Measurements from ENCODE around the gene PLCB1.

DNA sequence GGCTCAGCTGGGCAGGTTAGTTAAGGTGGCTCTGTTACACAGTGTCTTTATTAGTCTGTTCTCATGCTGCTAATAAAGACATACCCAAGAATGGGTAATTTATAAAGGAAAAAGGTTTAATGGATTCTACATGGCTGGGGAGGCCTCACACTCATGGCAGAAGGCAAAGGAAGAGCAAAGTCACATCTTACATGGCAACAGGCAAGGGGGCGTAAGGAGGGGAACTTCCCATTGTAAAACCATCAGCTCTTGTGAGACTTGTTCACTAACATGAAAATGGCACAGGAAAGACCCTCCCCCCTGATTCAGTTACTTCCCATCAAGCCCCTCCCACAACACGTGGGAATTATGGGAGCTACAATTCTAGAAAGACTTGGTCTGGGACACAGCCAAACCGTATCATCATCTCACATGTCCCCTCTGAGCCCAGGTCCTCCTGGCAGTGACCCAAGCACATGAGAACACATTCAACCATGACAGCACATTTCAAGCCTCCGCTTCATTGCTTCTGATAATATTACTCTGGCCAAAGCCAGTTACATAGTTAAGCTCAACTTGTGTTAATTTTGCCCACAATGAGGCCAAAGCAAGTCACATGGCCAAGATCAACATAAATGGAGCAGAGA is 383.9 kb downstream of the PLCB1 start:
- TF ChIP-seq, protein P1, sequence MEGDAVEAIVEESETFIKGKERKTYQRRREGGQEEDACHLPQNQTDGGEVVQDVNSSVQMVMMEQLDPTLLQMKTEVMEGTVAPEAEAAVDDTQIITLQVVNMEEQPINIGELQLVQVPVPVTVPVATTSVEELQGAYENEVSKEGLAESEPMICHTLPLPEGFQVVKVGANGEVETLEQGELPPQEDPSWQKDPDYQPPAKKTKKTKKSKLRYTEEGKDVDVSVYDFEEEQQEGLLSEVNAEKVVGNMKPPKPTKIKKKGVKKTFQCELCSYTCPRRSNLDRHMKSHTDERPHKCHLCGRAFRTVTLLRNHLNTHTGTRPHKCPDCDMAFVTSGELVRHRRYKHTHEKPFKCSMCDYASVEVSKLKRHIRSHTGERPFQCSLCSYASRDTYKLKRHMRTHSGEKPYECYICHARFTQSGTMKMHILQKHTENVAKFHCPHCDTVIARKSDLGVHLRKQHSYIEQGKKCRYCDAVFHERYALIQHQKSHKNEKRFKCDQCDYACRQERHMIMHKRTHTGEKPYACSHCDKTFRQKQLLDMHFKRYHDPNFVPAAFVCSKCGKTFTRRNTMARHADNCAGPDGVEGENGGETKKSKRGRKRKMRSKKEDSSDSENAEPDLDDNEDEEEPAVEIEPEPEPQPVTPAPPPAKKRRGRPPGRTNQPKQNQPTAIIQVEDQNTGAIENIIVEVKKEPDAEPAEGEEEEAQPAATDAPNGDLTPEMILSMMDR (conservative IDR thresholded peaks at IDR 0.05), result no peak
- TF ChIP-seq EZH2 (IDR thresholded peaks at IDR 0.05; ENCODE audit: low read depth), result no peak

All from PC-9 (cell line).